NCI-H2029 (cell line): ENCODE results near the gene PSMD4.
"Not testable (repeated sequence)": the region's sequence is repeated elsewhere in the genome, so short reads cannot be mapped to it uniquely, and the experiment has no call there.

Experiments
- DNase-seq: peaks from one replicate; lab custom pipeline; 2025; lab: John Stamatoyannopoulos, UW

The PSMD4 gene

GRCh38 chr1:151254217-151255213 lies at the start of gene PSMD4:
PSMD4 (plus strand) TSS chr1:151254734; CDS start chr1:151254783, 49 bp downstream.
- DNase-seq: peak; percentile 95

- DNase-seq: not testable (repeated sequence)
These were observed 49.1 kb upstream of the PSMD4 start for GRCh38 chr1:151205381-151205965.

- no peak for DNase-seq
These were observed 43.7 kb upstream of the PSMD4 start for GRCh38 chr1:151210830-151211229.

GRCh38 chr1:151211972-151212705 lies 42.4 kb upstream of the PSMD4 start:
- DNase-seq: no peak

- DNase-seq: no peak
These were observed 41.0 kb upstream of the PSMD4 start for GRCh38 chr1:151213560-151213959.

GRCh38 chr1:151221616-151222015 lies 32.9 kb upstream of the PSMD4 start:
- DNase-seq: no peak

GRCh38 chr1:151222130-151222529 lies 32.4 kb upstream of the PSMD4 start:
- DNase-seq: no peak

GRCh38 chr1:151235235-151235634 lies 19.3 kb upstream of the PSMD4 start:
- DNase-seq: no peak

GRCh38 chr1:151237678-151238466 lies 16.7 kb upstream of the PSMD4 start:
- no peak for DNase-seq

GRCh38 chr1:151238467-151238739 lies 16.1 kb upstream of the PSMD4 start:
- no peak for DNase-seq

- DNase-seq: no peak
These were observed 12.1 kb upstream of the PSMD4 start for GRCh38 chr1:151242442-151242841.

- DNase-seq: no peak
These were observed 10.8 kb upstream of the PSMD4 start for GRCh38 chr1:151243683-151244216.

- no peak for DNase-seq
These were observed 7.7 kb upstream of the PSMD4 start for GRCh38 chr1:151246786-151247185.

- DNase-seq: peak; percentile 69
These were observed 2.7 kb upstream of the PSMD4 start for GRCh38 chr1:151251656-151252470.

- DNase-seq: no peak
These were observed 847 bp downstream of the PSMD4 start for GRCh38 chr1:151255381-151255780.

- no peak for DNase-seq
These were observed 4.8 kb downstream of the PSMD4 start for GRCh38 chr1:151259351-151259750.

- DNase-seq: no peak
These were observed 11.1 kb downstream of the PSMD4 start for GRCh38 chr1:151265446-151266236.

GRCh38 chr1:151266315-151266714 lies 11.8 kb downstream of the PSMD4 start:
- DNase-seq: no peak

GRCh38 chr1:151266821-151267220 lies 12.3 kb downstream of the PSMD4 start:
- no peak for DNase-seq

- DNase-seq: no peak
These were observed 13.2 kb downstream of the PSMD4 start for GRCh38 chr1:151267760-151268159.
